Stimulated activated CD4-positive, alpha-beta T cell treated with anti-CD3 and anti-CD28 coated beads, Interleukin-15, amount 100 ng/mL, for 1 hour (primary cell): Measurements from ENCODE around the gene C1orf94.

Source experiments
- DNase-seq, 2 donors: peaks; one replicate each; pipeline ENCODE4 v3.0.0-alpha.2; 2020; ENCODE audit warnings: low read depth in 1 of 2, low spot score in 1 of 2

The C1orf94 gene

DNA sequence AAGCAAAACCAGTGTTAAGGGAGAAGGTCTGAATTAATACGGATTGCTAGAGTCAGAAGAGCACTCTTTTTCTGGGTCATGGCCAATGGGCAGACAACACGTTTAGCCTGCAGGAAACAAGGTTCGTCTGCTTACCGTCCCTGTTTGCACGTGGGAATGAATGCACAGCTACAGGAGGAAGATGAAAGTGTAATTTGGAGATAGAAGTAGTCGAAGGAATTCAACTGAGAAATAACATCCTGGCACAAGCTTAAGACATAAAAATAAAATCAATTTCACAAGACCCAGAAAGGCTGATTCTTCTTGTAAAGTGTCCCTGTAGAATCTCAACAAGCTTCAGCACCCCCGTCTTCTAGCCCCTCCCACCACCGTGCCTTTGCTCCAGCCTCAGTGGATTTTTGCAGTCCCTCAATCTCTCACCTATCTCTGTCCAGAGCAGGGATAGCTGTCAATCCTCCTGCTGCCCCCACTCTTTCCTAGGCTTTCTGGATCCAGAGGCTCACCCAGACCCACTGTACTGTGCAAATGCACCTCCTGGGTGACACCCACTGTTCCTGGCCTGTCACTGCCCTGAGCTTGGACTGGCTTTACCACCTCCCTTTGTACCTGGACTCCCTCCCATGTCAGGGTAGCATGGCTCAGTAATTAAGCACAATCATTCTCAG, 60.6 kb downstream of the C1orf94 start:
- DNase-seq: no peak

DNA sequence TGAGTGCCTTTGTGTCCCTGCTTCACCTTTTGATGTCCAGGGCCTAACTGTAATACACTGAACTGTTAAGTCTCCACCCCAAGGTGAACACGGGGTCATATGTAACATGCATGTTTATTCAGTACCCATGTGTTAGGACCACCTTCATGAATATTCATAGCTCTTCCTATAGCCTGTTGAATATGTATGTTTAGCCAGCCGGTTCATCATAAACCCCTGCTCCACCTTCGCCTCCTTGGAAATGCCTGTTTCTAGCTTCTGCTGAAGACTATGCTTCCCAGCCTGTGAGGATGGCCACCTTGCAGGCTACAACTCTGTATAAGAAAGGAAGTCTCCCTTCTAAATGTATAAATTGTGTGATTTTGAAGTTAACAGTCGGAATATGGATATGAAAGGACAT, 69.3 kb downstream of the C1orf94 start:
- no peak for DNase-seq

DNA sequence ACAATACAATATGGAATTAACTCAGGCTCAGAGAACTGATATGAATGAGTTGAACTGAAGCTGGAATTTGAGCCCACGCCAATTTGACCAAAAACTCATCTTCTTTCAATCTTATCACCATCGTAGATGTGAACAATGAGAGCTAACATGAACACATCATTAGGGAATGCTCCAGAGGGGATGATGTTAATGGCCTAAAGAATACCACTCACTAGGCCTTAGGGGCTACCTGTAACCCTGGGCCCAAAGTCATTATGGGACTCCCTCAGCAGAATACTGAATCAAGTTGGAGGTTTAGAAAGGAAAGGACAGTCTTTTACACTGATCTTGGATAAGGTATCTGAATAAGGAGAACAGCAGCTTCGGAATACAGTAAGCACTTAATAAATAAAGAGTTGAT, 73.6 kb downstream of the C1orf94 start:
- no peak for DNase-seq

DNA sequence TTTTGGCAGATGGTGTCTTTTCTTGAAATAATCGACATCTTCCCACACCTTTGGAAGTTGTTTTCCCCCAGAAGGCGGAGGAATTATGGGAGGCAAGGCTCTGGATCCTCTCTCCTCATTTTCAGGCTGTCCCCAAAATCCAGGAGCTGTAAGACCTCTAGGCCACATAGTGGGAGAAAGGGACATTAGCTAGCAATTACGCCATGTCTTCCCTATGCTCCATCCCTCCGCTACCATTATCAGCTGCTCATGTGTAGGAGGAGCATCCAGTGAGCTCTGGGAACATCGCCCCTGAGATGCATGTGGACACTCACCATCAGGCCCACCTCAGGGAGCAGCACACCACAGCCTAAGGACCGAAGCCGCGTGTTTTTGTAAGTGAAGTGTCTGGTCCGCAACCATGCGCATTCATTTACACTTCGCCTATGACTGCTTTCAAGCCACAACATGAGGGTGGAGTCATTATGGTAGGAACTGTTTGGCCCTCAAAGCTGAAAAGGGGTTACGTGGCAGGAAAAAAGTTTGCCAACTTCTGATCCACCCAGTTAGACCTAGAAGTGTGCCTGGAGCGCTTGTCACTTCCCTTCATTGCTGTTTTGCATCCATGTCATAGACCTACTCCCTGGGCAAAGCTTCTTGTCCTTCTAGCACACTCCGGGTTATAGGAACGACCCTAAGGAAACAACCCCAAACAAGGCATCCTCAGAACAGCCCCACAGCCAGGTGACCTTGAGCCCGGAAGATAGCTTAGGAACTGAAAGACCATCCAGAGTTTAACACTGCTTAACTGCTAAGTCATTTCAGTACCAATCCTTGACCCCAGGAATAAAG, 85.5 kb downstream of the C1orf94 start:
- DNase-seq: no peak

DNA sequence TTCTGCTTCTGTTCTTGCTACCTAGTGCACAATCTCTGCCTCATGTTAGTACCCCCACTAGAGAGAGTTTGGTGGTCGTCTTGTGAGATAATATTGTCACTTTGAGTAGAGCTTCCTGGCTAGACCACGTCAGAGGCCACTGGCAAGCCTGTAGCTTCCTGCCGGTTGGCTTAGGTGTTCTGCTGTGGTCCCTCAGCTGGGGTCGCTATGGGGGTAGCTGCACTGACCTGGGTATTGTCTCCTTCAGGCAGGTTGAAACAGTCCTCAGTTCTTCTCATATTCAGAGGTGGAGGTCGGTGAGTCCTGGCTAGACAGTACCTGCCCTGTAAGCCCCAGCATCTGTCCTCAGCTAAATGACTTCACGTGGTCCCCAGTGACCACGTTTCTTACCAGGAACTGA, 86.2 kb downstream of the C1orf94 start:
- no peak for DNase-seq

DNA sequence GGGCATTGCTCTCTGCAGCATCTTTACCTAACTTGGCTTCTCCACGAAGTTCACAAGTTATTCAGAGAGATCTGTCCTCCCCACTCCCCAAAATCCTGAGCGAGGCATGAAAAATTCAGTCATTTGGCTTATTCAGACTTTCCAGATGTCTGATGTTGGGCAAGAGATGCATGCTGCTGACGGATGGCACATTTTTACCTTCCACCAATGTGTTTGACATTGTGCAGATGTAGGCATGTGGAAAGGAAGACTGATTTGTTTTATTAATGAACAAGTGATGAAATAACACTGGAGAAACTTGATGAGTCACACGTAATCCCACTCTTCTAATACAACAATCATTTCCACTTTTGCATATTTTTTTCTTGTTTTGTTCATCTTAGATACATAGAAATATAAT, 86.7 kb downstream of the C1orf94 start:
- no peak for DNase-seq

DNA sequence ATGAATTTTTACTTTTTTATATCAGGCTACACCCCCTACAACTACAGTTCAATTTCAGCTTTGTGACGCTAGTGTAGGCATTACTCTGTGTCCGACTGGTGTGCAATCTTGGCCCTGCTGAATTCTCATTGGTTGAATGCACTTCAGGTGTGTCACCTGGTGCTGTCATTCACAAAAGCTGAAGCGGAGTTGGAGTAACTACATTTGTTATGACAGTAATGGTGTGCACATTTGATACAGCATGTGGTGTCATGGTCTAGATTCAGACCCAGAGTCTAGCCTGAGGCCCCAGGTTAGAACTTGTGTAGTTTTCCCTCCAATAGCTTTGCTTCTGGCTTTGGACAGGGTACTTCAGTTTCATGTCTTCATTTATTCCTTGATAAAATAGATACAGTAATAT, 88.7 kb downstream of the C1orf94 start:
- no peak for DNase-seq

DNA sequence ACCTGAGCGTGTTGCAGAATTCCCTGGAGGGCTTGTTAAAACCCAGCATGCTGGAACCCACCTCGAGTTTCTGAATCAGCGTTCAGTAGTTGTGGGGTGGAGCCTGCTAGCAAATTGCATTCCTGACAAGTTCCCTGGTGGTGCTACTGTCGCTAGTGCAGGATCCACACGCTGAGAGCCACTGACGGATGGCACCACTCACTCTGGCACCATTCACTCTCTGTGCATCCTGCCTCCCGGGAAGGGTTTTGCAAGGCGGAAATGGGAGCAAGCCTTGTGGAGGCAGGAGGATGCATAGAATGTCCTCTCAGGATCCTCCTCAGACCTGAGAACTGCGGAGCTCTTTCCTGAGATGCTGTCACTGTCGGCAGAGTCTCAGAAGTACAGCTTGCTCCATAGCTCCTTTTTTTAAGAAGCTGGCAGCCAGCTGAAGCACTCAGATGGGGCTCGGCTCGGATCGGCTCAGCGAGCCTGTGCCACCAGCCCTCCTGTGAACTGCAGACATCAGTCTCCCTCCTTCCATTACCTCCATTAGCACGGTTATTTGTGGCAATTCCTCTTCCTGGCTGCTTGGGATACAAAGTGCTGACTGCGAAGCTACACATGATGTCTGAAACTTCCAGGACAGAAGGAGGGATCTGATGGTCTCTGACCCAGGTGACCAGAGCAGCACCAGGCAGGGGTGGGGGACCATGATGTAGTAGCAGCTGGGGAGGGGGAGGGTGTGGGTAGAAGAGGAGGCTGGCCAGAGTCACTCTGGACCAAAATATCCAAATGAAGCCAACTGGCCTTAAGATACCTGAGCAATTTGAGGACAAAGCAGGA, 89.6 kb downstream of the C1orf94 start:
- no peak for DNase-seq

DNA sequence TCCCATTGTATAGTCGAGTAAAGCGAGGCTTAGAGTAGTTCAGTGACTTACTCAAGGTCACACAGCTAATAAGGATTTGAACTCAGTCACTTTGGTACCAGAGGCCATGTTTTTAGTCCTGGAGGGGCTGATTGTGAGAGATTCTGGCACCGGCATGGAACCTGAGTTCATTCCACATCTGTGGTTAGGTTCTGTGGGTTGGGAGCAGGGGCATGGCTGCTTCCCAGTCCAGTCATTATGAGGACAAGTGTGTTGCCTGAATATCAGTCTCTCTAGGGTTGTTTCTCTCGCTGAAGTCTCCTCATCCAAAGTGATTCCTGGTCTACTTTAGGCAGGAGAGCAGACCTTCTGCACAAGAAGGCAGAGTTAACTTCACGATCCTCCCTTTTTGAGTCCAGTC, 90.6 kb downstream of the C1orf94 start:
- DNase-seq: no peak

DNA sequence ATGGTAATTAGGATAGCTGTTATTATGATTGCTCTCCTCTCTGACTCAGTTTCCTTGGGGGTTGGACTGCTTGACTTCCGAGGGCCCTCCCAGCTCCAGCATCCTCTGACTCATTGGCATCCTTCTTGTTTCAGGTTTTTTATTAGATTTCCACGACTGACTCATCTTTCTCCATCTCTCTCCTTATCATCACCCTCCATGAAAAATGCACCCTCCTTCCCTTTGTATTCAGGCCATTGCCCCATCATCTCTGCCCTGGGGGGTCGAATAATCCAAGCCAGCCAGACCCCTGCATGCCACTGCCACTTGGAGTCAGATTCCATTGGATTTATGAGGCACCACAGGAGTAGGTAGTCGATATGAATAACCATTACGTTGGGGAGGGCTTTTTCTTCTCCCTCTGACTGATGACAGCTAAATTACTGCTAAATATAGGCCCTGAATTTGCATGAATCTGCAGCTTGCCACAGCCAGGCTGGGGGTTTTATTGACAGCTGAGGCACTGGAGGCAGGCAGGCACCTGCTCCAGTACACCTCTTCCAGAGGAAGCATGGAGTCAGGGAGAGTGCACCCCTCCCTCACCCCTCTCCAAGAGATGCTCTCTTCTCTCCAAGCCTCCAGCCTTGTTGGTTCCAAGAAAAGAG, 91.7 kb downstream of the C1orf94 start:
- DNase-seq: no peak
